ENCODE data around the gene OR51B5.
"Not testable (repeated sequence)": the region's sequence is repeated elsewhere in the genome, so short reads cannot be mapped to it uniquely, and the experiment has no call there.

OR51B5 gene, protein sequence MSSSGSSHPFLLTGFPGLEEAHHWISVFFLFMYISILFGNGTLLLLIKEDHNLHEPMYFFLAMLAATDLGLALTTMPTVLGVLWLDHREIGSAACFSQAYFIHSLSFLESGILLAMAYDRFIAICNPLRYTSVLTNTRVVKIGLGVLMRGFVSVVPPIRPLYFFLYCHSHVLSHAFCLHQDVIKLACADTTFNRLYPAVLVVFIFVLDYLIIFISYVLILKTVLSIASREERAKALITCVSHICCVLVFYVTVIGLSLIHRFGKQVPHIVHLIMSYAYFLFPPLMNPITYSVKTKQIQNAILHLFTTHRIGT

DNA sequence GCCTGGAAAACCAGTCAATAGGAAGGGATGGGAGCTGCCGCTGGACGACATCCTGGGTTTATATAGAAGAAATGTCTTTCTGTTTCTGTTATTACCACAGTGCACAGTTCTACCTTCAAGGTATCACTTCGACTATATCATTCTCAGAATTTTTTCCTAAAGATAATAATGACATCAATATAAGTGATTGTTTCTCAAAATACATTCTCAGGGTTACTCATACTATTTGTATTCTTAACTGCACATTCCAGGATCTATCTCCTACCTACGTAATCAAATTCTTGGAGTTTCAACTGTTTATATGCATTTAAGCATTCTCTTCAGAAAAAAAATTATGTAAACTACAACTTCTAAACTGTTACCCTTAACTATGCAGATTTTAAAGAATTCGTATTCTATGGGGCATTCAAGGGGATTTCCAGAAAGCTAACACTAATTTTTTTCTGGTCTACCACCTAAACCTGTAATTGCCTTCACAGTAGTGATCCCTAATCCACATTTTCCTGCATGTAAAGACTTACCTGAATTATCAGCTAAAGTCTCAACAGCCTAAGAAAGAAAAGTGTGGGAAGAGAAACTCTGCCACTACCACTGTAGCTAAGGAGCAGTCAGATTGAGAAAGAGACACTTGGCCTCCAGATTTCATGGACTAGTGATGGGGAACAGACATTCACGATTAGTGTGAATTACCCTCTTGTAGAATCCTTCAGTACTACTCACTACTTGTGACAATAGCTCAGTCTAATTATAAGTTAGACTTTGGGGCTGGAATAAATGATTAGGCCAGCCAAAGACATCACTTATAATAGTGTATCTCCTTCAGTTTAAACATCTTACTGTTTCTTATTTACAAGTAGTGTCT, at the start of gene OR51B5:
Gene OR51B5 (minus strand): TSS at position 51 of the 862 bp plus-strand sequence. CDS start 0 bp downstream, at position 51.
- H3K27me3 Mint-ChIP-seq: no peaks in the 10 kb centered on the region
- no peaks in the 10 kb centered on the region for H3K4me1 Mint-ChIP-seq
- no peaks in the 10 kb centered on the region for H3K36me3 Mint-ChIP-seq (ENCODE audit: insufficient read depth)
- H3K9me3 Mint-ChIP-seq: no peaks in the 10 kb centered on the region
- H3K27ac Mint-ChIP-seq (ENCODE audit: low read depth): no peak within 1 kb of the TSS
- DNase-seq (ENCODE audit: low spot score in 2 of 2) (no peak), ATAC-seq (replicated peaks; ENCODE audit: extremely low read depth, poor library complexity, severe bottlenecking) (no peak)
- H3K4me3 Mint-ChIP-seq: no peak within 1 kb of the TSS

DNA sequence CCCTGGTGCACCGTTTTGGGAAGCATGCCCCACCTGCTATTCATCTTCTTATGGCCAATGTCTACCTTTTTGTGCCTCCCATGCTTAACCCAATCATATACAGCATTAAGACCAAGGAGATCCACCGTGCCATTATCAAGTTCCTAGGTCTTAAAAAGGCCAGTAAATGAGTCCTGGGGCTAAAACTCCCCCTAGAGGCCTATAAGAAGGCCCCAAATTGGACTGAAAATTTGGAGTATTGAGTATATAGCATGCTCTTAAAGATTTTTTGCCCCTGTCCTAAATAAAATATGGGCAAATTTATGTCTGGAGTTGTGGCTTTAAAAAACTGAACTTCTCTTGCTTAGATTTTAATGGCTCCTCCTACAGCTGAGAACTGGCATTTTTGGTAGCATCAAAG, 46.9 kb upstream of the OR51B5 start:
- Mint-ChIP-seq H3K9me3 (no peaks in the 10 kb centered on the region), H3K4me3 (no peak overlapping the region), H3K36me3 (ENCODE audit: insufficient read depth) (no peaks in the 10 kb centered on the region), H3K27me3 (peaks cover 10% of the 10 kb centered on the region), H3K27ac (ENCODE audit: low read depth) (no peak overlapping the region), H3K4me1 (no peaks in the 10 kb centered on the region)
- ATAC-seq (replicated peaks; ENCODE audit: extremely low read depth, poor library complexity, severe bottlenecking) (no peak), DNase-seq (ENCODE audit: low spot score in 2 of 2) (no peak)

DNA sequence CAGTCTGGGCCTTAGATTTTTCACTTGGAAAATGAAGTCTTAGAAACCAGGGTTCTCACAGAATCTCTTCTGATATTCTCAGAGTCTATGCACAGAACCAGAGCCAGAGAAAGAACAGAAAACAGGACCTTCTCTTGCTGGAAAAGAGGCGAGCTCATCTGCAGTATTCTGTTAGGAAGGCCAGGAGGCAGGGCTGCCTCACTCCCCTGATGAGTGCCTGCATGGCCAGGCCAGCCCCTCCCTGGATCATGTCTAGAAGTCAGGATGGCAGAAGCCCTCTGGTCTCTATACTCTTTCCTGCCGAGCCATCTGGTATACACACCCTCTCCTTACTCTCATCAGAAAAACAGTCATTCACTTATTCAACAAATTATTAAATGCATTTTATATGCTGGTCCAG, 41.0 kb upstream of the OR51B5 start:
- ATAC-seq (replicated peaks; ENCODE audit: extremely low read depth, poor library complexity, severe bottlenecking) (no peak), DNase-seq (ENCODE audit: low spot score in 2 of 2) (no peak)
- H3K4me1 Mint-ChIP-seq: no peaks in the 10 kb centered on the region
- H3K36me3 Mint-ChIP-seq (ENCODE audit: insufficient read depth): no peaks in the 10 kb centered on the region
- H3K27me3 Mint-ChIP-seq: peaks cover 10% of the 10 kb centered on the region
- no peak overlapping the region for H3K27ac Mint-ChIP-seq (ENCODE audit: low read depth)
- H3K9me3 Mint-ChIP-seq: no peaks in the 10 kb centered on the region
- H3K4me3 Mint-ChIP-seq: no peak overlapping the region

DNA sequence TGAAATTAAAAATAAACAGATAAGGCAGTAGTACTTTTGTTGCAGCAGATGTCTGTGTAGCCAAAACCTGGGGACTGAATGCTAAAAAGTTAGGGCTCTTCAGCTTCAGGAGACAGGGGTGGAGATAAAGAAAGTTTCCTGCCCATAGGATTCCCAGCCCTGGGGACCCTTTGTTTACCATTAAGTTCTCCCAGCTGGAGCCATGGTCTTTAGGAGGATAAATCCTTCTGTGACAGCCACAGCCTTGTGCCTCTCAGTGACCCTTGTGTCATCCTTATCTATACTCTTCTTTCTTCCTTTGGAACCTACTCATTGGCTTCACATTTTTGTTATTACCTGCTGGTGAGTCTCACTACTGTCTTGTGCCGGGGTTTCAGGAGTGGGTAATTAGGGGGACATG, 40.3 kb upstream of the OR51B5 start, which contains the start of gene OR51M1:
Gene OR51M1 (plus strand): TSS at position 237 of the 400 bp plus-strand sequence. CDS start 5,587 bp downstream, outside the sequence.
- no peak for DNase-seq (ENCODE audit: low spot score in 2 of 2)
- Mint-ChIP-seq H3K27me3 (peaks cover 10% of the 10 kb centered on the region), H3K27ac (ENCODE audit: low read depth) (no peak within 1 kb of the TSS), H3K36me3 (ENCODE audit: insufficient read depth) (no peaks in the 10 kb centered on the region), H3K9me3 (no peaks in the 10 kb centered on the region), H3K4me1 (no peaks in the 10 kb centered on the region), H3K4me3 (no peak within 1 kb of the TSS)
- no peak for ATAC-seq (replicated peaks; ENCODE audit: extremely low read depth, poor library complexity, severe bottlenecking)

DNA sequence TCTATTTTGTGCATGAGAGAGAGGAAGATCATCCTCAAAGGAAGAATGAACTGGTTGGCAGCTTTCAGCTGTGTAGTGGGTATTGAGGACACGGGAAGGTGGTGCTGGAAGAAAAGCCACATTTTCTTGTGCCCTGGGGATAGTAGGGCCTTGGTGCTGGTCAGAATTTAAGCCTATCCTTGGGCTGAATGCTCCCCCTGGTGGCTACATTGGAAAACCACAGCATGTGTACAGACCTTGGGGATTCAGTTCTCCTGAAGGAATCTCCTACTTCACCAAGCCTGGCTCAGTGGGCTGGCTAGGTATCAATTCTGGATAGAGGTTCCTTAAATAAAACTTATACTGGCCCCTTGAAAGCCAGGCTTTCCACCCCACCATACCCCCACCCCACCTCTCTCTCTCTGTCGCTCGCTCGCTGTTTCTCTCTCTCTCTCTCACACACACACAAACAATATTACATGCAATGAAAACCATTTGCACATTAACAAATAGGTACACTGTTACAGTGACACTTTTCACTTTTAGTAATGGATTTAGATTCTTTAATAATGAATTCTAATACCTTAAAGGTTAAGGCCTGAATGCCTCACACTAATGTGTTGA, 37.5 kb upstream of the OR51B5 start:
- no peaks in the 10 kb centered on the region for H3K36me3 Mint-ChIP-seq (ENCODE audit: insufficient read depth)
- no peak for ATAC-seq (replicated peaks; ENCODE audit: extremely low read depth, poor library complexity, severe bottlenecking)
- H3K27ac Mint-ChIP-seq (ENCODE audit: low read depth): no peak overlapping the region
- H3K27me3 Mint-ChIP-seq: peaks cover 17% of the 10 kb centered on the region
- H3K9me3 Mint-ChIP-seq: no peaks in the 10 kb centered on the region
- no peak overlapping the region for H3K4me3 Mint-ChIP-seq
- no peaks in the 10 kb centered on the region for H3K4me1 Mint-ChIP-seq
- DNase-seq (ENCODE audit: low spot score in 2 of 2): no peak

DNA sequence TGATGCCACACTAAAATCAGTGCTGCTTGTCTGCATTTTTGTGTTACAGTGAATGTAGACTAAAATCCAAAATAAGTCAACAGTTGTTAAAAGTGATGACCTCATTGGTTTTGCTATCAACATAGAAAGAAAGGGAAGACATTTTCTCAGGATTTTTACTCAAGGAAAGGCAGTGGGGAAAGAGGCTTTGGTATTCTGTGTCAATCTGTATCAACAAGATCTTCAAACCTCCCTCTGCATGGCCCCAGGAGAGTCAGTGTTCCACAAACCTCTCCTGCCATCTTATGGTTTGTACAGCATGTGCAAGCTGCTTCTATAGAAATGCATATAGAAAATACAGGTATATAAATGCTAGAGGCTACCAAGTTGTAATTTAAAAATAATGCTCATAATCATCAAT, 26.5 kb upstream of the OR51B5 start:
- Mint-ChIP-seq H3K4me1 (no peaks in the 10 kb centered on the region), H3K4me3 (no peak overlapping the region), H3K9me3 (peaks cover 6% of the 10 kb centered on the region), H3K27me3 (peaks cover 31% of the 10 kb centered on the region), H3K27ac (ENCODE audit: low read depth) (no peak overlapping the region), H3K36me3 (ENCODE audit: insufficient read depth) (peaks cover 2% of the 10 kb centered on the region)
- DNase-seq (ENCODE audit: low spot score in 2 of 2): no peak
- no peak for ATAC-seq (replicated peaks; ENCODE audit: extremely low read depth, poor library complexity, severe bottlenecking)

DNA sequence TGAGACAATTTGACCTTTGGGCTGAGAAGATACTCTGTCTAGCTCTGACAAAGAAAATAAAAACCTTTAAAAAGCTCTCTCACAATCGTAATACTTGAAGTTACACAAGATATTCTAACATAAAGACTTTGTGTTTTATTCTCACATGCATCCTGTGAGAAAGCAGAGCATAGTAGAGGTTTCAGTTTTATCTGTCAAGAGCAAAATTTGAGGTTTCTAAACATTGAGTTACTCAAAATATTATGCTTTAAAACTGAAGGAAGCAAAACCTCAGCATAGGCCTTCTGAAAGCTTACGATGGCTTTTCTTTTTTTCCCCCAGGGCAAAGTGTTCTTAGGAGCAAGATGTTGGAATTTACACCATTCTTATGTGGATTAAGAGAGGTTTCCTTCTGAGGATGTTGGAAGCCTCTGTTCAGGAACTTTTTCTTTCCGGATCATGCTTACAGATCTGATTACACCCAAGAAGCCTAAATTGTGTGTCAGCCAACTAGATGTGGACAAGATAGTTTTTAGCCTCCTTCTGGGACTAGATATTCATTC, 25.2 kb upstream of the OR51B5 start:
- H3K4me3 Mint-ChIP-seq: no peak overlapping the region

DNA sequence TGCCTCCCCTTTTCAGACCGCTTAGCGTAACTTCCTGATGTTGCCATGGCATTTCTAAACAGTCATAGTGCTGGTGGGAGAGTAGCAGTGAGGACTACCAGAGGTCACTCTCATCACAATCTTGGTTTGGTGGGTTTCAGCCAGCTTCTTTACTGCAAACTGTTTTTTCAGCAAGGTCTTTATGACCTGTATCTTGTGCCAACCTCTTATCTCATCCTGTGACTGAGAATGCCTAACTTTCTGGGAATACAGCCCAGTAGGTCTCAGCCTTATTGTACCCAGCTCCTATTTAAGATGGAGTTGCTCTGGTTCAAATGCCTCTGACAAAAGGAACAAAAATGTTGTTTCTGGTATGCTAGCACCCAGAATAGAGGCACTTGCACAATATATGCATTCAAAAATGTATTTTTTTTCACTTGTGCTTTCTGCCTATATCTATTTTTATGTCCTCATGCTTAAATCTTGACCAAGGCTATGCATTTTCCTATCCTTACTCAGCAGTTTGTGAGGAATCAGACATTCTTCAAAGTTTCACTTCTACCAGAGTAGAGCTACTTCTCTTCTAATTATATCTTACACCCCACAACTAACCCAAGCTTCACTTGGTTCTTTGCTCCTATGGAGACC, 24.2 kb upstream of the OR51B5 start:
- ATAC-seq (replicated peaks; ENCODE audit: extremely low read depth, poor library complexity, severe bottlenecking) (no peak), DNase-seq (ENCODE audit: low spot score in 2 of 2) (no peak)
- peaks cover 15% of the 10 kb centered on the region for H3K27me3 Mint-ChIP-seq
- H3K4me1 Mint-ChIP-seq: no peaks in the 10 kb centered on the region
- H3K9me3 Mint-ChIP-seq: peaks cover 6% of the 10 kb centered on the region
- no peak overlapping the region for H3K4me3 Mint-ChIP-seq
- peaks cover 2% of the 10 kb centered on the region for H3K36me3 Mint-ChIP-seq (ENCODE audit: insufficient read depth)
- H3K27ac Mint-ChIP-seq (ENCODE audit: low read depth): no peak overlapping the region

More for the DNA sequence above, 25.2 kb upstream of the OR51B5 start:
- Mint-ChIP-seq H3K4me1 (no peaks in the 10 kb centered on the region), H3K27ac (ENCODE audit: low read depth) (no peak overlapping the region), H3K27me3 (peaks cover 23% of the 10 kb centered on the region), H3K36me3 (ENCODE audit: insufficient read depth) (peaks cover 2% of the 10 kb centered on the region), H3K9me3 (peaks cover 6% of the 10 kb centered on the region)
- ATAC-seq (replicated peaks; ENCODE audit: extremely low read depth, poor library complexity, severe bottlenecking): no peak
- no peak for DNase-seq (ENCODE audit: low spot score in 2 of 2)

DNA sequence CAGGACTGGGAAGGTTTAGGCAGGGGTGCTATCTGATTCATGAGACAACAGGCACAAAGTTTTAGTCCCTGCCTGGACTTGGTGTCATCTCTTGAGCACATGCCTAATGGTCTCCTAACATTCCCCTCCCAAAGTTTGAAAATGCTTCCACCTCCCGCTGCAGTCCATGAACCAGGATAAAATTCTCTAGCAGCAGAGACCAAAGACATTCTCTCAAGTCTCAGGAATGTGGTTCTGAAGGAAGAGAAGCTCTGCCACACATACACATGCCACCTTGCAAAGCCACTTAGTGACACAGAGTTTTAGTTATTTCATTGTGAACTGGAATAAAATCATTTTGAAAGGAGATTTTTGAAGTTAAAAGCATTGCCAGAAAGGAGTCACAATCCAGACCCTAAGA, 23.5 kb upstream of the OR51B5 start:
- H3K9me3 Mint-ChIP-seq: peaks cover 6% of the 10 kb centered on the region
- ATAC-seq (replicated peaks; ENCODE audit: extremely low read depth, poor library complexity, severe bottlenecking) (no peak), DNase-seq (ENCODE audit: low spot score in 2 of 2) (no peak)
- peaks cover 2% of the 10 kb centered on the region for H3K36me3 Mint-ChIP-seq (ENCODE audit: insufficient read depth)
- H3K4me1 Mint-ChIP-seq: no peaks in the 10 kb centered on the region
- H3K4me3 Mint-ChIP-seq: no peak overlapping the region
- no peak overlapping the region for H3K27ac Mint-ChIP-seq (ENCODE audit: low read depth)
- H3K27me3 Mint-ChIP-seq: peaks cover 14% of the 10 kb centered on the region

DNA sequence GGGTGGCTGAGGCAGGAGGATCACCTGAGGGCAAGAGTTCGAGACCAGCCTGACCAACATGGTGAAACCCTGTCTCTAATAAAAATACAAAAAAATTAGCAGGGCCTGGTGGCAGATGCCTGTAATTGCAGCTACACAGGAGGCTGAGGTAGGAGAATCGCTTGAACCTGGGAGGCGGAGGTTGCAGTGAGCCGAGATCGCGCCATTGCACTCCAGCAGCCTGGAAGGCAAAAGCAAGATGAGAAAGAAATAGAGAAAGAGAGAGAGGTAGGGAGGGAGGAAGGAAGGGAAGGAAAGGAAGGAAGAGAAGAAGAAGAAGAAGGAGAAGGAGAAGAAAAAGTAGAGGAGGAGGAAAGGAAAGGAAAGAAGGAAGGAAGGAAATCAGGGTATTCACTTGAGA, 23.0 kb upstream of the OR51B5 start:
- peaks cover 14% of the 10 kb centered on the region for H3K27me3 Mint-ChIP-seq
- H3K9me3 Mint-ChIP-seq; H3K4me3 Mint-ChIP-seq; ATAC-seq (replicated peaks; ENCODE audit: extremely low read depth, poor library complexity, severe bottlenecking); DNase-seq (ENCODE audit: low spot score in 2 of 2); H3K27ac Mint-ChIP-seq (ENCODE audit: low read depth); H3K4me1 Mint-ChIP-seq; H3K36me3 Mint-ChIP-seq (ENCODE audit: insufficient read depth): not testable (repeated sequence)

DNA sequence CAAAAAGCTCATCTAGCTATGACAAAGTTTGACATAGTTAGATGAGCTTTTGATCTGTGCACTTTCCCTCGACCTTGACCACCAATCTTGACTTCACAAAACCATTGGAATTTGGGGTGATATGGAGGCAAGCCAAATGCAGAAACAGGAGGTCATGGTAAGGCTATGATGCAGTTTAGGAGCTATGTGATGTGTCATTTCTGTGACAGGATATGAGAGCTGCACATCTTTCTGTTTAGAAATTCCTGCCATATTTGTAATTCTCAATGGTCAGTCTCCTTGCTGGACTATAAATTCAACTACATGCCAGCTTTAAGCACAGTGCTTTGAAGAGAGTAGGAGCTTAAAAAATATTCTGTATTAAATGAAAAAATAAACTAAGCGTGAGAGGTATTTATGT, 20.9 kb upstream of the OR51B5 start:
- H3K36me3 Mint-ChIP-seq (ENCODE audit: insufficient read depth): peaks cover 2% of the 10 kb centered on the region
- peaks cover 14% of the 10 kb centered on the region for H3K27me3 Mint-ChIP-seq
- DNase-seq (ENCODE audit: low spot score in 2 of 2) (no peak), ATAC-seq (replicated peaks; ENCODE audit: extremely low read depth, poor library complexity, severe bottlenecking) (no peak)
- no peaks in the 10 kb centered on the region for H3K4me1 Mint-ChIP-seq
- no peak overlapping the region for H3K27ac Mint-ChIP-seq (ENCODE audit: low read depth)
- no peak overlapping the region for H3K4me3 Mint-ChIP-seq
- peaks cover 6% of the 10 kb centered on the region for H3K9me3 Mint-ChIP-seq

DNA sequence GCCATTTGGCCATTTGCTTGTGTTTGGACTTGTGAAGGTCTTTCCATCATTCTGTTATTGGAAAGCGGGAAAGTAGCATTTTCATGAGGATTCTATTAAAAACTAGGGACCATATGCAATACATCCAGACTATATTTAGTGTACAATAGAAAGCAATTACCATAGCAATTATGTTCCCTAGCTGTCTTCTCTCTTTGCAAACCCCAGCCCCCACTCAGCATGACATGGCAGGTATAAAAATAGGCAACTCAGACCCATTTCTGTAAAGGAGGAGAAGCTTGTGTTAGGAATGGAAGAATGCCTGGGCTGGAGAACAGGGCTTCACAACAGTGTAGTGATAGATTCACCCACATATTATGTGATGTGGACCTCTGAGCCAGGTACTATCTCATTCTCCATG, 20.4 kb upstream of the OR51B5 start:
- Mint-ChIP-seq H3K4me3 (no peak overlapping the region), H3K4me1 (no peaks in the 10 kb centered on the region), H3K36me3 (ENCODE audit: insufficient read depth) (peaks cover 2% of the 10 kb centered on the region), H3K9me3 (peaks cover 6% of the 10 kb centered on the region), H3K27ac (ENCODE audit: low read depth) (no peak overlapping the region), H3K27me3 (peaks cover 14% of the 10 kb centered on the region)
- DNase-seq (ENCODE audit: low spot score in 2 of 2): no peak
- ATAC-seq (replicated peaks; ENCODE audit: extremely low read depth, poor library complexity, severe bottlenecking): no peak

All from central memory CD8-positive, alpha-beta T cell (primary cell).